ENCODE measurements around the gene USP46.
A peak's percentile ranks its signal among the peaks of the same experiment; 100 is the strongest.

The USP46 gene, protein sequence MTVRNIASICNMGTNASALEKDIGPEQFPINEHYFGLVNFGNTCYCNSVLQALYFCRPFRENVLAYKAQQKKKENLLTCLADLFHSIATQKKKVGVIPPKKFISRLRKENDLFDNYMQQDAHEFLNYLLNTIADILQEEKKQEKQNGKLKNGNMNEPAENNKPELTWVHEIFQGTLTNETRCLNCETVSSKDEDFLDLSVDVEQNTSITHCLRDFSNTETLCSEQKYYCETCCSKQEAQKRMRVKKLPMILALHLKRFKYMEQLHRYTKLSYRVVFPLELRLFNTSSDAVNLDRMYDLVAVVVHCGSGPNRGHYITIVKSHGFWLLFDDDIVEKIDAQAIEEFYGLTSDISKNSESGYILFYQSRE

DNA sequence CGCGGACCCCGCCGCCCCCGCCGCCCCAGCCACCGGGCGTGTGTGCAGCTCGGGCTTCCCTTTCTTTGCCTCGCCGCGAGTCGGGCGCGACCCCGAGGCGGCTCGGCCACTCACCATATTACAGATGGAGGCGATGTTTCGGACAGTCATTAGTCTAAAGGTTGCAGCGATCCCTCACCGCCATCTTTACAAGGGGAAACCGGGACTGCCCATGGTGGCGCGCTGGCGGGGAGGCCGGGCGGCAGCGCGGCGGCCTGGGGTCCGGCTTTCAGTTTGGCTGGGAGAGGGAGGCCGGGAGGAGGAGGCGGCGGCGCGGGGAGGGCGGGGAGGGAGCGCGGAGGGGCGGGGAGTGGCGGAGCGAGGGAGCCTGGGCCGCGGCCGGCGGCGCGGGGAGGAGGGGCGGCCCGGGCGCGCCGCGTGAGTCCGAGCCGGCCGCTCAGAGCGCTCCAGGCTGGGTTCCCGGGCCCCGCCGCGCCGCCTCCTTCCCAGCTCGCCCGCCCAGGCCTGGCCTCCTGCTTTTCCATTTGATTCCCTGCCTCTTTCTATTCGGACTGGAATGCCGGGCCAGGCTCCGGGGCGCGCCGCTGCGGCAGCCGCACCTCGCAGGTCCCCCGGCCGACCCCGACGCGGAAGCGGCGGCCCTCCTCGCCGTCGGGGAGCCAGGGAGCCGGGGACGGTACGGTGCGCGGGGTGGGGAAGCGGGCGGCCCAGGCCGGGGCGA is at the start of gene USP46:
Gene USP46 (minus strand): TSS at position 301 of the 721 bp plus-strand sequence. CDS start 151 bp downstream, at position 150.
- DNase-seq (ENCODE audit: low read depth in 3 of 3, low spot score in 1 of 3), result peak in 2 of 3 donors; percentile 6 to 45

DNA sequence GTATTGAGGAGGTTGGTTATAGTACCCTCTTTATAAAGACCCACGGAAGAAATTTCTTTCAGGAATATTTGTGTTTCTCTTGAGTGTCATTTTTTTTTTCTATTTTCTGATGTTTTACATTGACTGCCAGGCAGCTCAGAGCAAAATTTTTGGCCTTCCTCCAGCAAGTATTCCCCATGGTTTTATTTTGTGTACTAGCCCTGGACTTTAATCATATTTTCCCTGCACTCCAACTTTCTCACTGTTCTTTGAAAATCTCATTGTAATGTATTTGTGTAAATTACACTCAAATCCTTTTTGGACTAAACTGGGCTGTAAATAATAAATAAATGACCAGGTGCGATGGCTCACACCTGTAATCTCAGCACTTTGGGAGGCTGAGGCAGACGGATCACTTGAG is 45.6 kb upstream of the USP46 start:
- no peak for DNase-seq (ENCODE audit: low read depth in 3 of 3, low spot score in 1 of 3)

DNA sequence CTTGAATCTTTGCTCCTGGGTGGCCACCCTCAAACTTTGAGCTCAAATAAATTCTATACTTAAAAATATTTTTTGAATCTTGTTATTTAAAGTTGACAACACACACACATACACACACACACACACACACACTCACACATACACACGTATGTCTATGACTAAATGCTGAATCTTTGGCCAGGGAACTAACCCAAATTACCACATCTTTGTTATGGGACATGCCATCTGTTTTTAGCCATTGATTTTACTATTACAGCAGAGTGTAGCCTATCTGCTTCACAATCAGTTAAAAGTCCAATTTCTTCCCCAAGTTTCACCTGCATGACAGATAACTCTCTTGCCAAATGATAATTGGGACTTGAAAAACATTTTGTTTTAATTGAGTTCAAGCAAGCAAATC is 45.0 kb upstream of the USP46 start:
- DNase-seq (ENCODE audit: low read depth in 3 of 3, low spot score in 1 of 3), result no peak

DNA sequence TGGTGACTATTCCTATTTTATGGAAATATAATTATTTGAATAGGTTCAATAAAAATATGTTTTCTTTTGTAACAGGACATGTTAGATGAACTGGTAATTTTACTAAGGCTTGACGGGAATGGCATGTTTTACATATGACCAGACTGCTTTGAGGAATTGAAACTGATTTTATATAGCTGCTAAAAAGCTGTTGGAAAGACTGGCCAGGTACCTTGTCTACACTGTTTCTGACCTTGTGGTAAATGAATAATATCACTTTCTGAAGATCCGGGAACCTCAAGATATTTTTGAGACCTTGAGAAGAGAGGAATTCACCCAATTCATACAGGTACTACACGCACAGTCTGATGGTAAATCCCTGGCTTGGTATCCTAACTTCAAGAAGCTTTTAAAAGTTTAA is 42.1 kb upstream of the USP46 start:
- no peak for DNase-seq (ENCODE audit: low read depth in 3 of 3, low spot score in 1 of 3)

DNA sequence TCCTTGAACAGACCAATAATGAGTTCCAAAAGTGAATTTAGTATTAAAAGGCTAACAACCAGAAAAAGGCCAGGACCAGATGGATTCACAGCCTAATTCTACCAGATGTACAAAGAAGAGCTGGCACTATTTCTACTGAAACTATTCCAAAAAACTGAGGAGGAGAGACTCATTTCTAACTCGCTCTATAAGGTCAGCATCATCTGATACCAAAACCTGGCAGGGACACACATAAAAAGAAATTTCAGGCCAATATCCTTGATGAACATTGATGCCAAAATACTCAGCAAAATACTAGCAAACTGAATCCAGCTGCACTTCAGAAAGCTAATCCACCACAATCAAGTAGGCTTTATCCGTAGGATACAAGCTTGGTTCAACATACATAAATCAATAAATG is 35.8 kb upstream of the USP46 start:
- DNase-seq (ENCODE audit: low read depth in 3 of 3, low spot score in 1 of 3), result no peak

DNA sequence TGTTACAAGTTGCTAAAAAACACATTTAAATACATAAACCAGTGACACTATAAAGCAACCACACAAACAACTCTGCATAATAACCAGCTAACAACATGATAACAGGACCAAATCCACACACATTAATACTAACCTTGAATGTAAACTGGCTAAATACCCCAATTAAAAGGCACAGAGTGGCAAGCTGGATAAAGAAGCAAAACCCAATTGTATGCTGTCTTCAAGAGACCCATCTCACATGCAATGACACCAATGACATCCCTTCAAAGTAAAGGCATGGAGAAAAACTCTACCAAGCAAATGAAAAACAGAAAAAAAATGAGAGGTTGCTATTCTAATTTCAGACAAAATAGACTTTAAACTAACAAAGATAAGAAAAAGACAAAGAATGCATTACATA is 34.4 kb upstream of the USP46 start:
- DNase-seq (ENCODE audit: low read depth in 3 of 3, low spot score in 1 of 3), result no peak

DNA sequence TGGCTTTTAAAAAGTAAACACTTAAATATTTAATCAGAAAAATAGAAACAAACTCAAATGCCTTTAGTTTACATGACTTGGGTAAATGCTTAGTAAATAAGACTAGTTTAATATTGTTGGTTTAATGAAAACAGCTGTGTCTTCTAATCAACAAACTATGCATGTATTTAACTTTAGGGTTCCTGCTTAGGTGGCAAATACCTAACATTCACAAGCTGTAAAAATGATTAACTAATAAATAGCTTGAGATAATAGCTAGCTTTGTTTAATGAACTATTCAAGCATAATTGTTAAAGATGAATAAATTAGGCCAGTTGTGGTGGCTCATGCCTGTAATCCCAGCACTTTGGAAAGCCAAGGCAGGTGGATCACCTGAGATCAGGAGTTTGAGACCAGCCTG is 30.0 kb upstream of the USP46 start:
- DNase-seq (ENCODE audit: low read depth in 3 of 3, low spot score in 1 of 3), result no peak

DNA sequence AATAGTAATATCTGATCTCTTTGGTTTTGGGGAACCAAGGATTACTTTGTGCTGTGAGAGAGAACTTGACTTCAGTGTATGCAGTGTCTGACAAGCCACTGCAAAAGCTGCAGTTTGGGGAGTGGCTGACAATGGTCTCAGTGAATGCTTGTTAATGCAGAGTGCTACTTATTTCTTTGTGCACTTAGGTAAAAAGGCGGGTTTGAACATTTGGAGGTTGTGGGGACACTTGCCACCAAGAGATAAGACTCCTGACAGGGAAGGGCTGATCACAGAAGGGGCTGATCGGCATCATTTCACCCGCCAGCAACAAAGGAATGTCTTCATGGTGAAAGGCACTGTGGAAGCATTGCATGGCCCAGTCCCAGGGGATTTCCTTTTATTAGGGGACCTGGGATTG is 28.6 kb upstream of the USP46 start:
- DNase-seq (ENCODE audit: low read depth in 3 of 3, low spot score in 1 of 3), result no peak

DNA sequence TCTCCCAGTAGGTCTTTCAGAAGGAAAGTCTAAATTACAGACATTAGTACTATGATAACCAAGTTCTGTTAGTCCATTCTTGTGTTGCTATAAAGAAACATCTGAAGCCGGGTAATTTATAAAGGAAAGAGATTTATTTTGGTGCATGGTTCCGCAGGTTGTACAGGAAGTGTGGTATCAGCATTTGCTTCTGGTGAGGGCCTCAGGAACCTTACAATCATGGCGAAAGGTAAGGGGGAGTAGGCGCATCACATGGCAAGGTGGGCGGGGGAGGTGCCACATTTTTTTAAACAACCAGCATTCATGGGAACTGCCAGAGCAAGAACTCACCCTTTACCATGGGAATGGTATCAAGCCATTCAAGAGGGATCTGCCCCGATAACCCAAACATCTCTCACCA is 26.2 kb upstream of the USP46 start:
- DNase-seq (ENCODE audit: low read depth in 3 of 3, low spot score in 1 of 3), result no peak

DNA sequence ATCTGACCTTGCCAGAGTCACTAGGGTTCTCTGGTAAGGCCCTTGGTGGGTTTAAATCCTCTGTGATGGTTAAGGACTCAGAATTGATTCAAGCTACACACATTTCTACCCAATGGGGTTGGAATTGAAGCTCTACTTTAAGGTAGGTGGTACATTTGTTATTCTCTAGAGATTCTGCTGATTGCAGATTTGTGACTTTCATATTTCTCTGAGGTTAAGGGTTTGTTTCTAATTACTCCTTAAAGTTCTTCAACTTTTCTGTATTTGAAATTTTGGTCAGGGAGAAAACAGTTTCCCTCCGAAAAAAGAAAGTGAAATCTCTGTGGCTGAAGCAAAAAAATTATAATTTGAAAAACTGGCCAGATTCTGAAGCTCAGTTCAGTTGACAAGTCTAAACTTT is 25.8 kb upstream of the USP46 start:
- no peak for DNase-seq (ENCODE audit: low read depth in 3 of 3, low spot score in 1 of 3)

DNA sequence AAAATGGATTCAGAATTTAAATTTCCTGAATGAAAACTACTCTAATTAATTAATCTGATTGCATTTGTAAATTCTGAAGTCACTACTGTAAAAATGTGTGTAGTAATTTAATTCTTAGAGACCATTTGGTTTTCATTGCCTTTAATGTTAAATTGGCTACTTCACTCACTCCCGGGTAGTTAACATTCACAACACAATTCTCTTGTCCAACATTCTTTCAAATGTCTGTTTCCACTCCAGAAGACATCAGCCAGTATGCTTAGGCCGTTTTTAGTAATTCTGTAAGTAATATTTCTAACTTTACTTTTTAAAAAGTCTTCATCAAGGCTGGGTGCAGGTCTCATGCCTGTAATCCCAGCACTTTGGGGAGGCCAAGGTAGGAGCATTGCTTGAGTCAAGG is 21.3 kb upstream of the USP46 start:
- DNase-seq (ENCODE audit: low read depth in 3 of 3, low spot score in 1 of 3), result no peak

DNA sequence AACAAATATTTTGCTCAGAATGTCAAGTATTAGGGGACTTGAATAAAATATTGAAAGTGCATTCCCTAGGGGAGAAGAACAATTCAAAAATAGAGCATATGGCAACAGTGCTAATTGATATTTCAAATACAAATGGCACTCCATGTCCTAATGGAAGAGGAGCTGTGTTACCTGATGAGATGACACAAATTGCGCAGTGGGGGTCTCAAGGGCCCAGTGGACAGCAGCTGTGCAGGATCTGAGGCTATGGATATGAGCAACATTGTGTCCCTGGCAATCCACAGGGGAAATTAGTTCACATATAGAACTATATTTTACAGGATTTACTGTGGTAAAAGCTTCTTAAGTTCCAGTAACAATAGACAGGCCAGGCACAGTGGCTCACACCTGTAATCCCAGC is 17.4 kb upstream of the USP46 start:
- DNase-seq (ENCODE audit: low read depth in 3 of 3, low spot score in 1 of 3), result no peak

DNA sequence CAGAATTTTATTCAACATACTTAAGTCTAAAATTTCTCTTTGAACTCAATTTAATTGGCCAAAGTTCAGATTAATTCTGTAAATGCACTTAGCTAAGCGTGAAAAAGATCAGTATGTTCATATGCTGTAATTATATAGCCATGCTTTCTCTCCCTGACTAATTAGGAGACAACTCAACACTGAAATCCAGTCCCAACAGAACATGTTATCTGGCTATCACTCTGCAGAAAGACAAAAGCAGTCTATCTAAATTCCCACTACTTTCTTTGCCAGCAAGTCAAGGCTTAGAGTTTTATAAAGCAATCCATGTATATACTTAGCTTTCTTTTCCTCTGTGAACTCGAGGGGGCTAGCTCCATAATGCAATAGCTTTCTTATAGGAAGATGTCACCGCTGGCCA is 16.0 kb upstream of the USP46 start:
- DNase-seq (ENCODE audit: low read depth in 3 of 3, low spot score in 1 of 3), result no peak

DNA sequence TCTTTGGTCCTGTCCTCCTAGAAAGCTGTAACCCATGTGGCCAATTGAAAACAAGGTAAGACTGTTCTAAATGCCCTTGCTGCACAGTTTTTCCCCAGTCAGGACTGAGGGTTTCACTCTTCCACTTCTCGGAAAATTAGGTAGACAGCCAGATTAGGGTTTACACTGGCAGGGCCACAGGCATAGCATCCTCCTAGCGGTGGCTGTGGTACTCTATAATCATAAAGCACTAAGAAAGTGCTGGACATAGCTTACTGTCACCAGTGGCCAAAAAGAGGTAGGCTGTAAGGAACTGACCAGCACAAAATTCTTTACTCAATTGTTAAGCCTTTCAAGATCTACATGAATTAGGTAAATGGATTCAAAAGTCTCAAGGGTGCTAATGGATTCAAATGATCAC is 11.6 kb upstream of the USP46 start:
- DNase-seq (ENCODE audit: low read depth in 3 of 3, low spot score in 1 of 3), result no peak

DNA sequence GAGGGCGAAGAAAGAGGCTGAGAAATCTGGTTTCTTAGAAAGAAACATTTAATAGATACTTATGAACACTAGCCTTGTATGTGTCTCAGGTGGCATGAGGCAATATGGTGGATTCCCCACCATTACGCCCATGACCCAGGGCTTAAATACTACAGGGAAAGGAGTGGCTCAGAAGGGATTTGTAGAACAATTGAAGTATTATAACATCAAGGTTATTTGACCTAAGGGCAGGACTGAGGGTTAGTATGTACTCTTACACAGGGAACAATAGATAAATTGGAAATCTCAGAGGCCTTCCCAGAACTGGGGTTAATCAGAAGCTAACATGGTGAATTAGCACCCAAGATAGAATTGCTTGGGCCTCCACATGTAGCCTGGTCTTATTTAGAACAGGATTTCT is 11.0 kb upstream of the USP46 start:
- DNase-seq (ENCODE audit: low read depth in 3 of 3, low spot score in 1 of 3), result no peak

DNA sequence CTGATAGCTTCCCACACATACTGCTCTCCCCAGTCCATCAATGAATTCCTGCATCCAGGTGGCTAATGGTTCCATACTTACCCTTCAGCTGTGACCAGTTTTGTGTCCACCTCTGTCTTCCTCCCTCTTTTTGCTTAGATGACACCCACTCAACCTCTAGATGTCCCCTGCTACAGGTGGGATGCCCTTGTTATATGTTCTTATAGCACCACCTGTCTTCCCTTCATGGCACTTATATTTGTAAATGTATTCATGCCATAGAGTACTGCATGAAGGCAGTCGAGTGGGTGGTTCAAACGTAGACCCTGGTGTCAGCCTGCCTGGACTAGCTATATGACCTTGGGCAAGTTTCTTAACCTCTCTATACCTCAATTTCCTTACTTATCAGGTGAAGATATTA is 6.5 kb upstream of the USP46 start:
- DNase-seq (ENCODE audit: low read depth in 3 of 3, low spot score in 1 of 3), result no peak

DNA sequence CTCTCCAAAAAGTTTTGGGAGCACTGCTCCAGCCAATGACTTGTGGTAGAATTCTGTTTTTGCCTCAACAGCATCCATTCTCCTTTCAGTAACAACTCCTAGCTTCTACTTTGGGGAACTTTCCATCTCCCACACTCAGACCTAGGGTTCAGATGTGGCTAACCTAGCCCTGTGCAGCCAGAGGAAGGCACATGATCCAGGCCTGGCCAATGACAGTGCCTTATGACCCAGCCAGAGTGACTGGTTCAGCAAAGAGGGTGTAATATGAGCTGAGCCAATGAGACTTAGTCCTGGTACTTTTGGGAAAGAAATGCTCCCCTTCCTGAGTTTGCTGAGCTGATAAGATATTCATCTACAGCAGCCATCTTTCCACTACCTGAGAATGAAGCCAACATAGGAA is 5.4 kb upstream of the USP46 start:
- DNase-seq (ENCODE audit: low read depth in 3 of 3, low spot score in 1 of 3), result no peak

DNA sequence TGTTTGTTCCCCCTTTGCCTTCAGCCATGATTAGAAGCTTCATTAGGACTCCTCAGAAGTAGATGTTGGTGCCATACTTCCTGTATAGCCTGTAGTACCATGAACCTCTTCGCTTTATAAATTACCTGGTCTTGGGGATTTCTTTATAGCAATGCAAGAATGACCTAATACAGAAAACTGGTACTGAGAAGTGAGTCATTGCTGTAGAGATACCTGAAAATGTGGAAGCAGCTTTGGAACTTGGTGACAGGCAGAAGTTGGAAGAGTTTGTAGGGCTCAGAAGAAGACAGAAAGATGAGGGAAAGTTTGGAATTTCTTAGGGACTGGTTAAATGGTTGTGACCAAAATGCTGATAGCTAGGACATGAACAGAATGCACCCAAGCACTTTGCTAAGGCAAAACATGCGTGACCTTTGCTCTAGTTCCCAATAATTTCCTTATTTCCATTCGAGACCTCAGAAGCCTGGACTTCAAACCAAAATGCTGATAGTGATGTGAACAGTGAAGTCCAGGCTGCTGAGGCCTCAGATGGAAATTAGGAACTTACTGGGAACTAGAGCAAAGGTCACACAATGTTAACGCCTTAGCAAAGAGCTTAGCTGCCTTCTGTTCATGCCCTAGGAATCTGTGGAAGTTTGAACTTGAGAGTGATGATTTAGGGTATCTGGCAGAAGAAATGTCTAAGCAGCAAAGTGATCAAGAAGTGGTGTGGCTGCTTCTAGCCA is 3.0 kb upstream of the USP46 start:
- DNase-seq (ENCODE audit: low read depth in 3 of 3, low spot score in 1 of 3), result no peak

DNA sequence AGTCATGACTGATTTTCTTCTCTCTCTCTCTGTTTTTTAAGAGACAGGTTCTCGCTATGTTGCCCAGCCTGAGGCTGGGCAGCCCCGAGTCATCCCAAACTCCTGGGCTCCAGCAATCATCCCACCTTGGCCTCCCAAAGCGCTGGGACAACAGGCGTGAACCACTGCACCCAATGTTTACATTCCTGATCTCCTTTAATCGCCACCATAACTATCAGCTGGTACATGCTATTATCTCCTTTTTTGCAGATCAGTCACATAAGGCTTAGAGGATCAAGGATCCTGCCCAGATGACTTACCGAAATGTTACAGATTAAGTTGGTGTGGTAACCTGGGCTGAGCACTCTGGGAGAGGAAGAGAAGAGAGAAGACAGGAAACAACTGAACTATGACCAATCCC is 1.5 kb upstream of the USP46 start:
- no peak for DNase-seq (ENCODE audit: low read depth in 3 of 3, low spot score in 1 of 3)

DNA sequence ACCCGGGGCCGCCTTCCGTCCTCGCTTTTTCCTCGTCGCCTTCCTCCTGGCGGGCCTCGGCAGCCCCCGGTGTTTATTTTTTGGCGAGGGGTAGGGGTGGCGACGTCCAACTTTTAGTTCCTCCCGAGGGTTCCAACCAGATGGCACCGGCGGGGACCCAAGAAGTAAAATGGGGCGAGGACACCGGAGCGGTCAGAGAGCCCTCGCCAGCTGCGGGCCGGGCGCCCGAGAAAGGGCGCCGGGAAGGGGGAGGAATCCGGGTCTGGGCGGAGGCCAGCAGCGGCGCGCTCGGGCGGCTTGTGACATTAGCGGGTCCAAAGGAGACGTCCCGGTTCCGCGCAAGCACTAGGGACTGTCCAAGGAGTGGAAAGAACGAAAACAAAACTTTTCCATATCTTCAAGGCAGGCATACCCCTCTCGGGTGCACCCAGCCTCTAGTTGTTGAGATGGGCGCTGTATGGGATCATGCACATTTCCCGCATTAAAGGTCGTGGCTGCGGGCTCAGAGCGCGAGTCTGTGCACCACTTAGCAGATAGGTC is 691 bp upstream of the USP46 start:
- DNase-seq (ENCODE audit: low read depth in 3 of 3, low spot score in 1 of 3), result no peak

DNA sequence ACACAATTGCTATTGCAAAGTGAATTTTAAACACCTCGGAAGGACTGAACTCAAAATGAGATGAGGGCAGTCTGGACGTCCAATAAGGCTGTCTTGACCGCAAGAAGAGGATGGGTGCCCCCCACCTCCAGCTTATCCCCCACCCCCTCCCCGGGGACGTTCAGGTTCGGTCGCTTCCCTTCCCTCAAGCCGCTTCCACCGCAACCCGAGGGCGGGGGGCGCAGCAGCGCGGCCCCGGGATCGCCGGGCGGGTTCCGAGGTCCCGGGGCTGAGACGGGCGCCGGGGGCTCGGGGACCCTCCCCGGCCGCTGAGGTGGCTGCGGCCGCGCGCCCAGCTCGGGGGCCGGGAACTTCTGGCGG is 480 bp downstream of the USP46 start:
- no peak for DNase-seq (ENCODE audit: low read depth in 3 of 3, low spot score in 1 of 3)
